ENCODE measurements around the gene APOH.

APOH gene

GRCh38 chr17:66191593-66192377, 37.4 kb downstream of the APOH start, which contains the start of gene CEP112:
CEP112 (minus strand) TSS chr17:66192133.
- peak within 1 kb of the TSS; percentile 79 for H3K4me3 ChIP-seq
- TF ChIP-seq, protein P1, sequence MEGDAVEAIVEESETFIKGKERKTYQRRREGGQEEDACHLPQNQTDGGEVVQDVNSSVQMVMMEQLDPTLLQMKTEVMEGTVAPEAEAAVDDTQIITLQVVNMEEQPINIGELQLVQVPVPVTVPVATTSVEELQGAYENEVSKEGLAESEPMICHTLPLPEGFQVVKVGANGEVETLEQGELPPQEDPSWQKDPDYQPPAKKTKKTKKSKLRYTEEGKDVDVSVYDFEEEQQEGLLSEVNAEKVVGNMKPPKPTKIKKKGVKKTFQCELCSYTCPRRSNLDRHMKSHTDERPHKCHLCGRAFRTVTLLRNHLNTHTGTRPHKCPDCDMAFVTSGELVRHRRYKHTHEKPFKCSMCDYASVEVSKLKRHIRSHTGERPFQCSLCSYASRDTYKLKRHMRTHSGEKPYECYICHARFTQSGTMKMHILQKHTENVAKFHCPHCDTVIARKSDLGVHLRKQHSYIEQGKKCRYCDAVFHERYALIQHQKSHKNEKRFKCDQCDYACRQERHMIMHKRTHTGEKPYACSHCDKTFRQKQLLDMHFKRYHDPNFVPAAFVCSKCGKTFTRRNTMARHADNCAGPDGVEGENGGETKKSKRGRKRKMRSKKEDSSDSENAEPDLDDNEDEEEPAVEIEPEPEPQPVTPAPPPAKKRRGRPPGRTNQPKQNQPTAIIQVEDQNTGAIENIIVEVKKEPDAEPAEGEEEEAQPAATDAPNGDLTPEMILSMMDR (IDR thresholded peaks at IDR 0.05), result no peak
- peak within 1 kb of the TSS; percentile 69 to 82 for H3K27ac ChIP-seq
- peak; percentile 79 for DNase-seq (ENCODE audit: low spot score)

DNA sequence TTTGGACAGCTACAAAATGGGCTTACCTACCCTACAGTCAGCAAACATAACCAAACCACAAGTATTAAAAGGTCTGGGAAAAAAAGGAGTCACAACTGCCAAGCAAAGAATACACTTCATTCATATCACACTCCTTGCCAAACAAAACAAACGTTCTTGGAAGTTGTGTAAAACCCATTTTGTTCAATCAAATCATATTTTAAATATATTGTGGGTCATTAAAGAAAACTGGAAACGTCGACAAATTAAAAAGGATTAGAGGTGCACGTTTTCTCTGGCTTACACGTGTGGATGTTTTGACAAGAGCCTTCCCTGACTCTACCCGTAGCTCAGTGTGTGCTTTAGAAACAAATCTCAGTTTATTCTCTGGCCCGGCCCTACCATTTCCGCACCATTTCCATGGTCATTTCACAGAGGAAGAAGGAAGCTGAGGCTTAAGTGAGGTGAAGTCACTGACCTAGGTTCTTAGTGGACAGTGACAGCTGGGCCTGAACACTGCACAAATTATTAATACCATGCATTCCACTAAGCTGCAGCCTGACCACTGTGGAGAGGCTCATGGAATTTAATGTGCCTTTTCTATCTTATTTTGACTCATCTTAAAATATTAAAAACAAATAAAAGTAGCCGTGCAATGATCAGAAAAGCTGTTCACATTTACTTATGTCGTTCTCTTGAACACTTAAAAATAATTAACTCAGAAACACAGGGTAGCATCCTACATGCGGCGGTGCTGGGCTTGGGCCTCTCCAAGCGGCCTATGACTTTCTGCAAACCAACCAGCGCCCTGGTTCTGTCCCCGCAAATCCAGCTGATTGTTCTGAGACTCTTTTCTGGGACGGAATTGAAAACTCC, 38.2 kb downstream of the APOH start:
- DNase-seq (ENCODE audit: low spot score), result no peak
- Histone ChIP-seq H3K4me3 (peak overlapping the region; percentile 79), H3K27ac (peak overlapping the region; percentile 69 to 82)
- TF ChIP-seq, protein P1 (IDR thresholded peaks at IDR 0.05), result no peak

- no peak overlapping the region for H3K4me3 ChIP-seq
- TF ChIP-seq, protein P1 (IDR thresholded peaks at IDR 0.05), result no peak
- H3K27ac ChIP-seq, result no peak overlapping the region
- no peak for DNase-seq (ENCODE audit: low spot score)
Measured at GRCh38 chr17:66187718-66188117, 41.5 kb downstream of the APOH start.

GRCh38 chr17:66185862-66186261, 43.4 kb downstream of the APOH start:
- no peak for DNase-seq (ENCODE audit: low spot score)
- Histone ChIP-seq H3K4me3 (no peak overlapping the region), H3K27ac (no peak overlapping the region)
- TF ChIP-seq, protein P1 (IDR thresholded peaks at IDR 0.05), result no peak

DNA sequence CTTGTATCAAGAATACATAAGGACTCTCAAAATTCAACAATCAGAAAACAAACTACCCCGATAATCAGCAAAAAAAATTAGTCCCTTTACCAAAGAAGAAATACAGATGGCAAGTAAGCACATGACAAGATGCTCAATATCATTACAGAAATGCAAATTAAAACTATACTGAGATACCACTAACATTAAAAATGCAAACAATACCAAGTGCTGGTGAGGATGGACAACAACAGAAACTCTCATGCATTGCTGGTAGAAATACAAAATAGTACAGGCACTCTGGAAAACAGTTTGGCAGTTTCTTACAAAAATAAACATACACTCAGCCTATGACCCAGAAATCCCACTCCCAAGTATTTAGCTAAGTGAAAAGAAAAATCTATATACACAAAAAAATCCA, 44.8 kb downstream of the APOH start:
- TF ChIP-seq, protein P1 (IDR thresholded peaks at IDR 0.05), result no peak
- H3K4me3 ChIP-seq, result no peak overlapping the region
- DNase-seq (ENCODE audit: low spot score), result no peak
- no peak overlapping the region for H3K27ac ChIP-seq

DNA sequence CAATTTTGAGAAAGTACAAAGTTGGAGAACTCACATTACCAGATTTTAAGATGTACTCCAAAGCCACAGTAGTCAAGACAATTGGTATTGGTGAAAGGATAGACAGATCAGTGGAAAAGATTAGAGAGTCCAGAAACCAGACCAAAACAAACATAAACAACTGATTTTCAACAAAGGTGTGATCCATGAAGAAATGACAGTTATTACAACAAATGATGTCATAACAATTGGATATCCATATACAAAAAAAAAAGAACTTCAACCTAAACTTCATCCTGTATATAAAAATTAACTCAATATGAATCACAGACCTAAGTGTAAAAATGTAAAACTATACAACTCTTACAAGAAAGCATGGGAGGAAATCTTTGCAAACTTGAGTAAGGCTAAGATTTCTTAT, 45.7 kb downstream of the APOH start:
- no peak for DNase-seq (ENCODE audit: low spot score)
- Histone ChIP-seq H3K27ac (no peak overlapping the region), H3K4me3 (no peak overlapping the region)
- TF ChIP-seq, protein P1 (IDR thresholded peaks at IDR 0.05), result no peak

Data from coronary artery (tissue), 2 donors.